Central memory CD8-positive, alpha-beta T cell (primary cell): ENCODE results near the gene ORM1.
"Not testable (repeated sequence)": the region's sequence is repeated elsewhere in the genome, so short reads cannot be mapped to it uniquely, and the experiment has no call there.

Source experiments
- ATAC-seq: fragments of 150-1000 bp; cut with Tn5 transposase; replicated peaks from 2 replicates; pipeline ENCODE4 v1.10.0; 2022; ENCODE audit warnings: mild to moderate bottlenecking, moderate FRiP score, moderate number of reproducible peaks; ENCODE audit not compliant: poor library complexity, severe bottlenecking; ENCODE audit errors: extremely low read depth
- DNase-seq, 2 donors: peaks; one replicate each; pipeline ENCODE4 v3.0.0; 2021; ENCODE audit warnings: low spot score in 2 of 2
- H3K27ac Mint-ChIP-seq: one replicate; pipeline ENCODE4 v1.8.0; 2022; ENCODE audit warnings: low read depth, mild to moderate bottlenecking, moderate library complexity, mixed read lengths
- H3K27me3 Mint-ChIP-seq: one replicate; pipeline ENCODE4 v1.8.0; 2022; ENCODE audit warnings: mixed read lengths
- H3K36me3 Mint-ChIP-seq: one replicate; pipeline ENCODE4 v1.8.0; 2022; ENCODE audit warnings: mild to moderate bottlenecking, moderate library complexity, mixed read lengths; ENCODE audit not compliant: insufficient read depth
- H3K4me1 Mint-ChIP-seq: one replicate; pipeline ENCODE4 v1.8.0; 2022; ENCODE audit warnings: mixed read lengths
- H3K4me3 Mint-ChIP-seq: one replicate; pipeline ENCODE4 v1.8.0; 2022; ENCODE audit warnings: mild to moderate bottlenecking, moderate library complexity, mixed read lengths
- H3K9me3 Mint-ChIP-seq: one replicate; pipeline ENCODE4 v1.8.0; 2022; ENCODE audit warnings: mixed read lengths

ORM1 gene

DNA sequence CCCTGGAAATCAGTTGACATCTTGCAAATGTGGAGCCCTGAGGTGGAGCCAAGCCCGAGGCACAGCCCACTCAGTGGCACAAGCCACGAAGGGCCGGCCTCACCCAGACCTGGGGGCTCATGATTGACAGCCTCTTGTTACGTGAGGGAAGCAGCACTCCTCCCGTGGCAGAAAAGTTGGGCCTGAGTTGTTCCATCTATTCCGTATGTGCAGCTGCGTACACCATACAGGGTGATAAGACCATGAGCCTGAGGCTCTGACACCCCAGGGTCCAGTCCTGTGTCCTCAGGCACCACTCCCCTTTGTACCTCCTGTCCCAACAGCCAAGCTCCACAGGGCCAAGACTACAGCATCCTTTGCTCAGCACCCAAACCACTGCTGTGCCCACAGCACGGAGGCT lies 4.9 kb downstream of the ORM1 start:
- DNase-seq (no peak), ATAC-seq (no peak)
- Mint-ChIP-seq H3K4me3 (no peak overlapping the region), H3K9me3 (no peaks in the 10 kb centered on the region), H3K27ac (no peak overlapping the region), H3K36me3 (peaks cover 13% of the 10 kb centered on the region), H3K27me3 (no peaks in the 10 kb centered on the region), H3K4me1 (peaks cover 21% of the 10 kb centered on the region)

DNA sequence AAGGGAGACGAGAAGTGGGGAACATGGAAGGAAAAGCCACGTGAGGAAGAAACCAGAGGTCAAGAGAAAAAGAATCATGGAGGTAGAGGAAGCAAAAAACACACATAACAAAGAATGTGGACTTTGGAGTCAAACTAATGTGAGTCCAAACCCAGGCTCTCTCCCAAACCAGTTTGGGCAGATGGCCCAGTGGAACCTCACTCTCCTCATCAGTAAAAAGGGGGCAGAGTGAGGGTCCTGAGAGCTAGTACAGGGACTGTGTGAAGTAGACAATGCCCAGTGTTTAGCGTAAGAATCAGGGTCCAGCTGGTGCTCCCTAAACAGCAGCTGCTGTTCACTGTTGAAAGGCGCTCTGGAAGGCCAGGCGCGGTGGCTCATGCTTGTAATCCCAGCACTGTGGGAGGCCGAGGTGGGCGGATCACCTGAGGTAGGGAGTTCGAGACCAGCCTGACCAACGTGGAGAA lies 5.5 kb downstream of the ORM1 start:
- H3K36me3 Mint-ChIP-seq = peaks cover 13% of the 10 kb centered on the region
- not testable (repeated sequence) for H3K9me3 Mint-ChIP-seq, H3K27me3 Mint-ChIP-seq, ATAC-seq, DNase-seq, H3K27ac Mint-ChIP-seq, H3K4me3 Mint-ChIP-seq
- H3K4me1 Mint-ChIP-seq = peaks cover 21% of the 10 kb centered on the region

DNA sequence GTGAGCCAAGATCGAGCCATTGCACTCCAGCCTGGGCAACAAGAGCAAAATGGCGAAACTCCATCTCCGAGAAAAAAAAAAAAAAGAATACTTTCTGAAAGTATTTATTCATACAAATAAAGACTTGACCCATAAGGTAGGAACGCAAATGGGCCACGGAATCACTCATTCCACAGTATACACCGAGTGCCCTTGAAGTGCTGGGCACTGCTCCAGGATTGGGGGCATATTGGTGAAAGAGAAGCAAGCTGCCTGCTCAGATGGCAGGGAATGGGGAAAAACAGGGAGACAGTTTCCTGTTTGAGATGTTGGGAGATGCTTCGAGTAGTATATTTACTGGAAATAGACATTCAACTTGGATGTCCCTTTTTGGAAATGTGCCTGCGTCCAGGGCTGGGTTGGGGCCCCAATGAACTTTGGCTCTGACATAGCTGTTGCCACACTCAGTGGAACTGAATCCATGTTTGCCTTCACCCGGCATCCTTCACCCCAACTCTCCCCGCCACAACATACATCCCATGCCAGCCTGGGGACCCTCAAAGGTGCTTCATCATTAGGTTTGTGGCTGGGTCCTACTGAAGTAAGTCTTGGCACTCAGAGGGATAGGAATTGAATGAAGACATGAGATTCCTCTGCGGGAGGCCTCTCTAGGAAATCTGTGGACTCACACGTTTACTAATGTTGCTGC lies 6.2 kb downstream of the ORM1 start:
- H3K4me1 Mint-ChIP-seq = peaks cover 21% of the 10 kb centered on the region
- not testable (repeated sequence) for H3K27me3 Mint-ChIP-seq, H3K4me3 Mint-ChIP-seq, H3K27ac Mint-ChIP-seq, ATAC-seq, DNase-seq, H3K9me3 Mint-ChIP-seq
- peaks cover 15% of the 10 kb centered on the region for H3K36me3 Mint-ChIP-seq

DNA sequence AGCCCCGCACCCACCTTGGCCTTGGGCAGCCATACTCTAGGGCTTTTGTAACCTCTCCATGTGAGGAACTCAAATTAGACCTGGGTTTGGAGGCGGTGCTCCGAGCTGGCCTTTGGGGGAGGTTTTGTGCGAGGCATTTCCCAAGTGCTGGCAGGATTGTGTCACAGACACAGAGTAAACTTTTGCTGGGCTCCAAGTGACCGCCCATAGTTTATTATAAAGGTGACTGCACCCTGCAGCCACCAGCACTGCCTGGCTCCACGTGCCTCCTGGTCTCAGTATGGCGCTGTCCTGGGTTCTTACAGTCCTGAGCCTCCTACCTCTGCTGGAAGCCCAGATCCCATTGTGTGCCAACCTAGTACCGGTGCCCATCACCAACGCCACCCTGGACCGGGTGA lies 6.7 kb downstream of the ORM1 start, which contains the start of gene ORM2:
Gene ORM2, plus strand, starts transcription at position 245 of the 398 bp plus-strand sequence. Its CDS starts 36 bp downstream, at position 281.
- H3K4me1 Mint-ChIP-seq = peaks cover 21% of the 10 kb centered on the region
- peaks cover 17% of the 10 kb centered on the region for H3K36me3 Mint-ChIP-seq
- not testable (repeated sequence) for DNase-seq, H3K27me3 Mint-ChIP-seq, H3K4me3 Mint-ChIP-seq, ATAC-seq, H3K9me3 Mint-ChIP-seq
- H3K27ac Mint-ChIP-seq = peak within 1 kb of the TSS; percentile 65

DNA sequence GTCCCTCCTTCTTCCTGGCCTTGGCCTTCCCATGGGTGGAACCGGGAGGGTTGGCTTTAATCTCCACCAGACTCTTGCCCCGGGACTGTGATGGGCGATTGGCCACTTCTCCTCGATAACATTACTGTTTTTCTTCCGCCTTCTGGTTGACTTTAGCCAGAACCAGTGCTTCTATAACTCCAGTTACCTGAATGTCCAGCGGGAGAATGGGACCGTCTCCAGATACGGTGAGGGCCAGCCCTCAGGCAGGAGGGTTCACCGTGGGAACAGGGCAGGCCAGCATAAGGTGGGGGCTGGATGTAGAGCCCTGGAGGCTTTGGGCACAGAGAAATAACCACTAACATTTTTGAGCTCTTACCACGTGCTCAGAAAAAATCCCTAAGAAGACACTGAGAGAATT lies 7.7 kb downstream of the ORM1 start:
- Mint-ChIP-seq H3K27ac (peak overlapping the region; percentile 65), H3K4me1 (peaks cover 26% of the 10 kb centered on the region)

DNA sequence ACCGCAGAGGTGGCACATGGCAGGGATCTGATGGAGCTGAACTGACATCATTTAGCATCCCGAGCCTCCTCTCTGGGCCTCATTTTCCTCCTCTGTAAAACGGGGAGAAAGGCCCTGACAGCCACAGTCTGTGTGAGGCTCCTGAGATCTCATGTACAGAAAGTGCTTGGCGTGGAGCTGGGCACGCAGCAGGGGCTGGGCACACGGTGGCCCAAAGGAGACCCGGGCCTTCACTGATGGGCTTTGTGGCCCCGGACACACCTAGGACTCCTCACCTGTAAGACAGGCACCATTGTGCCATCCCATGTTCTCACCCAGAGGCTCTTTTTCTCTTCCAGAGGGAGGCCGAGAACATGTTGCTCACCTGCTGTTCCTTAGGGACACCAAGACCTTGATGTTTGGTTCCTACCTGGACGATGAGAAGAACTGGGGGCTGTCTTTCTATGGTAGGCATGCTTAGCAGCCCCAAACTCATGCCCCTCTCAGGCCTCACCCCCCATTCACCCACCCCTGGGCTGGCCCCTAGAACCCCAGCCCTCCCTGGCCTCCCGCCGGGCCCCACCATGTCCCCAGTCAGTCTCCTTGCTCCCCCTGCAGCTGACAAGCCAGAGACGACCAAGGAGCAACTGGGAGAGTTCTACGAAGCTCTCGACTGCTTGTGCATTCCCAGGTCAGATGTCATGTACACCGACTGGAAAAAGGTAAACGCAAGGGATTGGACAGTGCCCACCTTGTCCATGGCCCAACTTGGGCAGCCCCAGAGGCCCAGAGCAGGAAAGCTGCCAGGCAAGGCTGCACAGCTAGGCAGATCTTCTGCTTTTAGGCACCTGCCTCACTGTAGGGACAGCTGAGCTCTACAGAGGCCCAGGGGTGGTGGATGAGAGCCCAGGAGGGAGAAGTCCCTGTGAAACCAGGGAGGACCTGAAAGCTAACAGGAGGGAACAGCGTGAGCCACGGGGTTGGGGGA lies 8.6 kb downstream of the ORM1 start:
- peak; percentile 51 for ATAC-seq
- H3K9me3 Mint-ChIP-seq, H3K27me3 Mint-ChIP-seq, H3K4me3 Mint-ChIP-seq, DNase-seq, H3K27ac Mint-ChIP-seq: not testable (repeated sequence)
- Mint-ChIP-seq H3K36me3 (peaks cover 36% of the 10 kb centered on the region), H3K4me1 (peaks cover 26% of the 10 kb centered on the region)

More for the DNA sequence above, 7.7 kb downstream of the ORM1 start:
- H3K36me3 Mint-ChIP-seq = peaks cover 27% of the 10 kb centered on the region
- no peak overlapping the region for H3K4me3 Mint-ChIP-seq
- DNase-seq (no peak), ATAC-seq (no peak)
- no peaks in the 10 kb centered on the region for H3K9me3 Mint-ChIP-seq
- H3K27me3 Mint-ChIP-seq = no peaks in the 10 kb centered on the region

DNA sequence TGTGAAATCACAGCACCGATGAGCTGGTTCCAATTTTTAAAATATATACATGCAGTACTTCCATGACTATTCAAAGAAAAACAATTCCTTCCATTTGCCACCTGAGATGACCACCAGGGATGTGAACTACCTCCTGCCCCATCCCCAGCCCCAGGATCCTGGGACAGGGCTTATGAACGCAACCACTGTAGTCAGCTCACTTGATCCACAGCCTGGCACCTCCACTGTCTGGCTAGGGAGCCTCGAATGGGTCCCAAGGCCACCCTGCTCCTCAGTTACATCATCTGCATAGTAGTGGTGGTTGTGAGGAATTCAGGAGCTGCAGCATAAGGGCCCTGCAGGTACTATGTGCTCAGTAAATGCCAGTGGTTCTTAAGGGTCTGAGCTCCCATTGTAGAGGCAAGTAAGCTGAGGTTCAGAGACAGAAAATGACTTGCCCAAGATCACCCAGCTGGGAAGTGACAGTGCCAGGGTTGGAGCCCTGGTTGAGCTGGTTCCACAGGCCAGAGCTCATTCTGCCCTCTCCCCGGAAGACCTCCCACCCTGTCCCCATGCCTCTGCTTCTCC lies 9.7 kb downstream of the ORM1 start:
- Mint-ChIP-seq H3K36me3 (peaks cover 45% of the 10 kb centered on the region), H3K4me3 (peak overlapping the region; percentile 40), H3K4me1 (peaks cover 26% of the 10 kb centered on the region), H3K27ac (peak overlapping the region; percentile 84)
- H3K27me3 Mint-ChIP-seq, DNase-seq, H3K9me3 Mint-ChIP-seq: not testable (repeated sequence)
- peak; percentile 24 for ATAC-seq

DNA sequence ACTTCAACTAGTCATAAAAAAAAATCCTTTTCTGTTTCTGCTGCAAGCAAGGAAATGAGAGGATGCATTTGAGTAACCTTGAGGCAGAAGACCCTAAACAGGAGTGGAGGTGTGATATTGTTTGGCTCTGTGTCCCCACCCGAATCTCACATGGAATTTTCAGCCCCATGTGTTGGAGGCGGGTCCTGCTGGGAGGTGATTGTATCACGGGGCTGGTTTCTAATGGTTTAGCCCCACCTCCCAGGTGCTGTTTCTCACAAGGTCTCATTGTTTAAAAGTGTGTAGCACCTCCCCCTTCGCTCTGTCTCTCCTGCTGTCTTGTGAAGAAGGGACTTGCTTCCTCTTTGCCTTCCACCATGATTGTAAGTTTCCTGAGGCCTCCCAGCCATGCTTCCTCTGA lies 10.8 kb downstream of the ORM1 start:
- H3K4me3 Mint-ChIP-seq, H3K9me3 Mint-ChIP-seq, H3K27ac Mint-ChIP-seq, H3K27me3 Mint-ChIP-seq, DNase-seq, ATAC-seq: not testable (repeated sequence)
- Mint-ChIP-seq H3K36me3 (peaks cover 53% of the 10 kb centered on the region), H3K4me1 (peaks cover 26% of the 10 kb centered on the region)

DNA sequence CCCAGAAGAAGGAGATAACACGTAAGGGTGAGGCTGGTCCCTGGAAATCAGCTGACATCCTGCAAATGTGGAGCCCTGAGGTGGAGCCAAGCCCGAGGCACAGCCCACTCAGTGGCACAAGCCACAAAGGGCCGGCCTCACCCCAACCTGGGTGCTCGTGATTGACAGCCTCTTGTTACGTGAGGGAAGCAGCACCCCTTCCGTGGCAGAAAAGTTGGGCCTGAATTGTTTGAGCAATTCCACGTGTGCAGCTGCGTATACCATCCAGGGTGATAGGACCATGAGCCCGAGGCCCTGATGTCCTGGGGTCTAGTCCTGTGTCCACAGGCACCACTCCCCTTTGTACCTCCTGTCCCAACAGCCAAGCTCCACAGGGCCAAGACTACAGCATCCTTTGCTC lies 11.6 kb downstream of the ORM1 start:
- H3K27me3 Mint-ChIP-seq = no peaks in the 10 kb centered on the region
- DNase-seq = no peak

DNA sequence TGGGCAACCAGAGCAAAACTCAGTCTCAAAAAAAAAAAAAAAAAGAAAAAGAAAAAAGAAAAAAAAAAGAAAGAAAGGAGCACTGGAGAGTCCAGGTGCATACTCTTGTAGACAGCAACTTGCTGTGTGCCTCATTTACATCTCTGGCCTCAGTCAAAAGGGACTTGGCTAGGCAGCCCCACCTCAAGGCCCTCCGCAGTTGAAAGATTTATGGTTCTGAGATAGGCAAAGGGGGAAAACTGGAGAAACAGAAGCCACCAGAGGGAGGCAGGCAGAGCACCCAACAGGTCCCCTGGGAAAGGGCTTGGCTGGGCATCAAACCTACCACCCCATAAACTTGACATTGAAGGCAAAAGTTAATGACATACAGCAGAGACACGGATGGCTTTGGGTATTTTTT lies 12.8 kb downstream of the ORM1 start:
- Mint-ChIP-seq H3K4me1 (peaks cover 23% of the 10 kb centered on the region), H3K9me3 (no peaks in the 10 kb centered on the region), H3K4me3 (no peak overlapping the region), H3K36me3 (peaks cover 66% of the 10 kb centered on the region), H3K27ac (peak overlapping the region; percentile 82), H3K27me3 (no peaks in the 10 kb centered on the region)
- DNase-seq = no peak
- no peak for ATAC-seq

More for the DNA sequence above, 11.6 kb downstream of the ORM1 start:
- no peak for ATAC-seq
- Mint-ChIP-seq H3K9me3 (no peaks in the 10 kb centered on the region), H3K4me3 (no peak overlapping the region), H3K27ac (peak overlapping the region; percentile 82), H3K36me3 (peaks cover 59% of the 10 kb centered on the region), H3K4me1 (peaks cover 26% of the 10 kb centered on the region)

DNA sequence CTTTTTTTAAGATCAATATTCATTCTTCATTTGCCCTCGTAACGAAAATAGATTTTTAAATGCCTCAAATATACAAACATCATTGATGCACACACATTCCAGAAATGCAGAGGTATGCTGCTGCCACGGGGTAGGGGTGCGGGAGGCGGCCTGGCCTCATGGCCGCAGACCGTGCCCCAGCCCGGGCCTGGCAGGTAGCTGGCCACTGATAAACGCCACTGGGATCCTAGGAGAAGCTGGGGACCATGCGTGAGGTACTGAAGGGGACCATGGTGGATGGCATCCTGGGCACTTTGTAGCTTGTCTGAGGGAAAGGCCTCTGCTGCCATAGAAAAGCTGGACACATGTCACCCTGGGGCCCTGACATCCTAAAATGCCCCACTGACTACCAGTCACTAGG lies 13.3 kb downstream of the ORM1 start:
- no peaks in the 10 kb centered on the region for H3K27me3 Mint-ChIP-seq
- no peak overlapping the region for H3K4me3 Mint-ChIP-seq
- H3K36me3 Mint-ChIP-seq = peaks cover 68% of the 10 kb centered on the region
- DNase-seq (no peak), ATAC-seq (no peak)
- peaks cover 20% of the 10 kb centered on the region for H3K4me1 Mint-ChIP-seq
- H3K27ac Mint-ChIP-seq = peak overlapping the region; percentile 82
- H3K9me3 Mint-ChIP-seq = no peaks in the 10 kb centered on the region

DNA sequence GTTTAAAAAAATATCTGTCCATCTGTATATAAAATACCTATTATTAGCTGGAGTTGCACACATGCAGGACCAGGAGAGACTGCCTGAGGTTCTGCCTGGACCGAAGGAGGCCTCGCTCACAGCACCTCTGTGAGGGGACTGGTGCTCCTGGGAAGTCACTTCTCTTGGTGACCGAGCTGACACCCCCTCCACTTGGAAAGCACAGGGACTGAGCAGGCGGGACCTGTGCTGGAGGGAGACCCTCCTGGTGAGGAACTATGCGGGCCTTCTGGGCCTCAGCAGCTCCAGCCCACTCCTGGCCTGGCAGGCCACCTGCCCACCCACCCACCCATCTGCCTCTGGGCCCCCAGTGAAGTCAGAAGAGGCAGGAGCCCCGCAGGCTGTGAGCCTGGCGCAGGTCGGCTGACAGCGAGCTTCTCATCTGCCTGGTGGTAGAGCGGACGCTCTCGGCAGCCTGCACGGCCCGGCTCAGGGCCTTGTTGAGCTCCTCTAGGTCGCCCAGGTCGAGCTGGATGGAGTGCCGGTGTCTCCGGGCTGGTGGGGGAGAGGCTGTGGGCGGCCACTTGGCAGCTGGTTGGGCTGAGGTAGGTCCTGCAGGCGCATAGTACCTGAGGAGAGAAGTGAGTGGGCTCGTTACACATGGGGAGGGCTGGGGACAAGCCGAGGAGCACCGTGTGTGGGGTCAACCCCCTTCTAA lies 13.9 kb downstream of the ORM1 start:
- H3K27ac Mint-ChIP-seq = peak overlapping the region; percentile 82
- H3K27me3 Mint-ChIP-seq = no peaks in the 10 kb centered on the region
- peaks cover 21% of the 10 kb centered on the region for H3K4me1 Mint-ChIP-seq
- no peaks in the 10 kb centered on the region for H3K9me3 Mint-ChIP-seq
- H3K4me3 Mint-ChIP-seq = peak overlapping the region; percentile 20
- DNase-seq = no peak
- peaks cover 71% of the 10 kb centered on the region for H3K36me3 Mint-ChIP-seq
- ATAC-seq = no peak
